ENCODE measurements around the gene CMIP.

Gene CMIP

DNA sequence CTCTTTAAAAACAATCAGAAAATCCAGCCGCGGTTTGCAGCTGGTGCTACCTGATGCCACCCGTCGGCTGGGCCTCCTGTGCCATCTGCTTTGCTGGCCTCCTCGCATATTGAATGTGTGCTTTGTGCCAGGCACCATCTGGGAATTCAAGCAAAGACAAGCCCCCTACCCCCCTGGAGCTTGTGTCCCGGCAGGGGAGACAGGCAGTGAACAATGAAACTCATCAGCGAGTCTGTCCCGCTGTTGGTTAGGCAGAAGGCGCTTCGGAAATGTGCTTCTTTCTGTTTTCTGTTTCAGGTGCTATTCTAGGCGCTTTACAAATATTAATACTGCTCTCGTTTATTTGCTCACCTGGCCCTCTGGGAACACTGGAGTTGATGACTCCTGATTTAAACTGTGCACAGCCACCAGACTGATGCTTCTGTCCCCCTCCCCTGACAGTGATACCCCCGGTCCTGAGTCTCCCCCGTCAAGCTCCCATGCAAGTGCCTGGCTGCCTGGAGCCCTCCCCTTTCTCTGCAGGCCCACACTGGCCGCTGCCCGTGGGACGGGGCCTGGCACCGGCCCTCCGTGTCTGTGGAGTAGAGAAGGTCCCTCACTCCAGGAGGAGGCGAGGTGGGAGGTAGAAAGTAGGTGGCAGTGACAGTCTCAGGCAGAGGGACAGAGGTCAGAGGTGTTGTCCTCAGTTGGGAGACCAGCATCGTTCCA, 208.3 kb downstream of the CMIP start:
- no peak for DNase-seq (ENCODE audit: low read depth in 3 of 3)

DNA sequence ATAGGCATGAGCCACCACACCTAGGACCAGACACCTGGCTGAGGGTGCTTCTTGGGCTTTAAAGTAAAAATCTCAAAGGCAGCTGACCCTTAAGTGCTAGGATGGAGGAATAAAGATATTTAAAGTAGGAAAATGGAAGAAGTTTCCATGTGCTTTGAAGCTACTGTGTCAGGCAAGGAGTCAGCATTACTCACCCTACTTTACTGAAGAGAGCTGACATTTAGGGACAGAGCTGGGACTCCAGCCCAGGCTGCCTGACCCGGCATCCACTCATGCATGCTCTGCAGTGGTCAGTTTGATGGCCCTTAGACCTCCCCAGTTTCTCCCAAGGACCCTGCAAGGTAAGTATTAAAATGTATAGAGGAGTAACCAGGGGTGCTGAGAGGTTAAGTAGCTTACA, 209.7 kb downstream of the CMIP start:
- DNase-seq (ENCODE audit: low read depth in 3 of 3) = no peak

DNA sequence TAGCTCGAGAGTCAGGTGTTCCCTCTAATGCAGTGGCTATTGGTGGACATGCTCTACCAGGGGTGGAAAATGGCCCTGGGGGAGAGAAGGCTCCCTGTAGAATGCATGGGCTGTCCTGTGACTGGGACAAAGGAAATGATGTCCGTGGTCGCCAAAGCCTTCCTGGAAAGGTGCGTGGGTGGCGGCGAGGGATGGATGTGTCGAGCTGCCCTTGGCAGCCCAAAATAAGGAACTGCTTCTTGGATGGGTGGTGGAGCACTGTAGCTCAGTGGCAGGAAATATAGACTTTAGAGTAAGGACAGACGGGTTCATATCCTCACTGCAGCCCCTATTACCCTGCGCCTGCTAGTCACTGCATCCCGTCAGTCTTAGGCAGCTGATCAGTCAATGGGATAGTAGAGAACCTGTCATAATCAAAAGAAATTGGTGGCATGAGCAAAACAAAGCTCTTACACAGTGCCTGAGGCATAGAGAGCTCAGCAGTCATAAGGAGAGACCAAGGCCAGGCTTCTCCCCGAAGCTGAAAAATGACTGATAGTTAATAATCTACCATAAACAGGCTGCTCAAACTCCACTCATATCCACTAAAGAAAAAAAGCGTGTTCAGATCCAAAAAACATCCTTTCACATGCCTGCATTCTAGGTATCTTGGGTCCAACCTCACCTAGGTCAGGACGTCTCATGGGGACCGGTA, 211.0 kb downstream of the CMIP start:
- DNase-seq (ENCODE audit: low read depth in 3 of 3) = no peak

DNA sequence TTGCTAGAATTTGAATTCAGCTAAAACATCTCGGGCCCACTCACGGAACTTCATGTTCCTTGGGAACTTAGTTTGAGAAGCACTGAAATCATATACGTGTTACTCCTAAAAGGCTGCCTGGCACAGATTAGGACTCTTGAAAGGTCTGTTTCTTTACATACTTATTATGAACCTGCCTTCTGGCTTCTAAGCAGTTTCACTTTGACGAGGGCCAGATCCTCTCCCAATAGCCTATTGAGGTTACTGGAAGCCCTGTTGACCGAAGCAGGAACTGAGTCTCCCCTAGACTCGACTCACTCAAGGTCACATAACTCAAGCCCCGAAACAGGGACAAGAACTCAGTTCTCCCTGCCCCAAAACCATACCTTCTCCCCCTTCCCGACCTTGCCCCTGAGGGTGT, 212.6 kb downstream of the CMIP start:
- DNase-seq (ENCODE audit: low read depth in 3 of 3) = no peak

DNA sequence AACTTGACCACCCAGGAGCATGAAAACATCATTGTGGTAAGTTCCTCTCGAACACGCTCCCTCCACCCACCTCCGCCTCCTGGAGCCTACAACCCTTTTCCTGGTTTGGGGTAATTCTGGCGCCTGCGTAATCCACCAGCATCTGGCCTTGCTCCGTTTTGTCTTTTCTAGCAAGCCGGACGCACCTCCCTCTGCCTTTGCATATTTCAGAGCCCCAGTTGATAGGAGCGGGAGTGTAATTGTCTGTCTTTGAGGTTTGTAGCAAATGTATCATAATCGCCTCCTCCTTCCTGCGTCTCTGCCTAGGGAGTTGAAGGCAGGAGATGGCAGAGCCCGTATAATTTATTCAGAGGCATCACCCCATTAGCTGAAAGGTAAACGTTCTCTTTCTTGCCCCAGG, 213.2 kb downstream of the CMIP start:
- no peak for DNase-seq (ENCODE audit: low read depth in 3 of 3)

DNA sequence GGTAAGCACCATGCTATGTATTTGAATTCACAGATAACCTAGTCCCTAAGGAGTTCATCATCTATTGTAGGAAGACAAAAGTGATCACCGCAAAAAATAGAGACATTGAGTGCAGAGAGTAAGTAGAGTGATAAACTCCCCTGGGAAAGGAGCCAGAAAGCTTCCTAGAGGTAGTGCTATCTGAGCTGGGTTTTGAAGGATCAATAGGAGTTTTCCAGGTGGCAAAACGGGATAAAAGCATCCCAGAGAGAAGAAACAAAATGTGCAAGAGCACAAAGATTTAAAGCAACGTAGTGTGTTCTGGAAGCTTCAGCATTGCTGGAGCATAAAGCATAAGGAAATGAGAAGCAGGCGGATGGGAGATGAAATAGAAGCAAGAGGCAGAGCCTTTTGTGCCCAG, 213.8 kb downstream of the CMIP start:
- no peak for DNase-seq (ENCODE audit: low read depth in 3 of 3)

DNA sequence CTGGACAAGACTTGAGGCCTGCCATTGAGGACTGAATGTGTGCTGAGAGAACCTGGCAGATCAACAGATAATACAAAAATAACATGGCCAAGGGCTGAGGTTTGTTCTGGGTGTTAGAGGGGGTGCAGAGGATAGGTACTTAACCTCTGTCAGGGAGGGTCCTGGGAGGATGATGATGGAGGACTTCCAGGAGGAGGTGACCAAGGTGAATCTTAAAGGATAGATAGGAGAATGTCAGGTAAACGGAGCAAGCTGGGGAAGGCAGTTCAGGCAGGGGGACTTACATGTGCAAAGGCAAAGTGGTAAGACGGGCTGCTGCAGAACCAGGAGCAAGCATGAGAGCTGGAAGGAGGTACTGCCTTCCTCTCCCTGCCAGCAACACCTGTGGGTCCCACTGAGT, 214.6 kb downstream of the CMIP start:
- no peak for DNase-seq (ENCODE audit: low read depth in 3 of 3)

DNA sequence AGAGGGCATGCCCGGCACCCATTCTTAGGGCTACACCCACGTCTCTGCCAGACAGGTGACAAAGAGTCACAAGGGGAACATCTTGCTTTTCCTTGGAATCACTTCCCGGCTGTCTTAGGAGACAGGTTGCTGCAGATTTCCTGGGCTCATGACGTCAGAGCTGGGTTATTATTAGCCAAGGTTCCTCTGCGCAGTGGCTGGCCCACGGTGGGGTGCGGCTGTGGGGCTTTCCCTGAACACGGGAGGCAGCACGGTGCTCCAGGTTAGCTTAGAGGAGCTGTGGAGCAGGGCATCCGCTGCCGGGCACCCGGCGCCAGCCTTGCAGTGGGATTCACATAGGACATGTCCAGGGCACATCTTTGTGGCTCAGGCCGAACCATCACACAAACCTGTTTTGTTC, 216.5 kb downstream of the CMIP start:
- no peak for DNase-seq (ENCODE audit: low read depth in 3 of 3)

DNA sequence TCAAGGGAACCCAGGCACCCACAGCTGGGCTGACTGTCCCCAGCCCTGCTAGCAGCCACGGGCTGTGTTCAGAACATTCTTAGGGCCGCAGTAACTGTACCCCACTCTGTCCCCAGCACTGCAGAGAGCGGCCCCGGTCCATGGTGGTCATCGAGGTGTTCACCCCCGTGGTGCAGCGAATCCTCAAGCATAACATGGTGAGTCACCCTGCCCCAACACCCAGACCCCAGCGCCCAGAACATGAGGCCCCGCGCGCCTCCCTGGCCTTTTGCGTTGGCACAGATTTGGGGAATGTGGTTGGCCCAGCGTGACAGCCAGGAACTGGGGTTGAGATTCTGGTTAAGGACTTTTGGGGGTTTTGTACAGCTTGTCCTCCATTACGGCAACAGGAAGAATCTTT, 219.5 kb downstream of the CMIP start:
- DNase-seq (ENCODE audit: low read depth in 3 of 3) = no peak

DNA sequence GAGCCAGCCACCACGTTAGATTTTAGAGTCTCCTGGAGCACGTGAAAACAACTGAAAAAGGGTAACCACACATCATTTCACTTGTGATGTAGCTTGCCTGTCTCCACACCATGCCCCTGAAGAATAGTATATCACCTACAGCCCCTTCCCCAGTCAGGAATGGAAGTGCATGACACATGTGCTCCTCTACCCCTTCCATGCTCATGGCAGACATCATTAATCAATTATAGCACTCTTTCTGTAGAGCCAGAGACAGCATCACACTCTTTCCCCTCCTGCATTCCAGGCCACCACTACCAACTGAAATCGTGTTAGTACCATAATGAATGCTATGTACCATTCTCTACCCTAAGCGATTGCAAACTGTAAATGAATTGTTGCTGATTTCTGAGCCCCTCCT, 221.0 kb downstream of the CMIP start:
- DNase-seq (ENCODE audit: low read depth in 3 of 3) = no peak

DNA sequence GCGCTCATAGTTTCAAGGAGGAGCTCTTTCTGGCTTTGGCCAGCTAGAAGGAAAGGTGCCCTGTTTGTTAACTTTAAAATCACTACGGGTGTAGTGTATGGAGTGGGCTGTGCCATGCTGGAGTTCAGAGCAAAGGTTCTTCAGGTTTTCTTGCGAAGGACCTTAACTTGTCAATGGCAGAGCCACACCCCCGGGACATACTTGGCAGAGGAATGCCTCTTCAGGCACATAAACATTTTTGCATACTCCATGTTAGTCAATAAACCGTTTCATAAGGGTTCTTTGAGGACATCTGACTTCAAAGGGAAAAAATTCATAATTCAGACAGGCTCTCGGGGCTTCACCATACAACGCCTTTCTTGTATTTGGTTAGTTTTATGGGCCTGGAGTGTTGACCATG, 221.5 kb downstream of the CMIP start:
- no peak for DNase-seq (ENCODE audit: low read depth in 3 of 3)

DNA sequence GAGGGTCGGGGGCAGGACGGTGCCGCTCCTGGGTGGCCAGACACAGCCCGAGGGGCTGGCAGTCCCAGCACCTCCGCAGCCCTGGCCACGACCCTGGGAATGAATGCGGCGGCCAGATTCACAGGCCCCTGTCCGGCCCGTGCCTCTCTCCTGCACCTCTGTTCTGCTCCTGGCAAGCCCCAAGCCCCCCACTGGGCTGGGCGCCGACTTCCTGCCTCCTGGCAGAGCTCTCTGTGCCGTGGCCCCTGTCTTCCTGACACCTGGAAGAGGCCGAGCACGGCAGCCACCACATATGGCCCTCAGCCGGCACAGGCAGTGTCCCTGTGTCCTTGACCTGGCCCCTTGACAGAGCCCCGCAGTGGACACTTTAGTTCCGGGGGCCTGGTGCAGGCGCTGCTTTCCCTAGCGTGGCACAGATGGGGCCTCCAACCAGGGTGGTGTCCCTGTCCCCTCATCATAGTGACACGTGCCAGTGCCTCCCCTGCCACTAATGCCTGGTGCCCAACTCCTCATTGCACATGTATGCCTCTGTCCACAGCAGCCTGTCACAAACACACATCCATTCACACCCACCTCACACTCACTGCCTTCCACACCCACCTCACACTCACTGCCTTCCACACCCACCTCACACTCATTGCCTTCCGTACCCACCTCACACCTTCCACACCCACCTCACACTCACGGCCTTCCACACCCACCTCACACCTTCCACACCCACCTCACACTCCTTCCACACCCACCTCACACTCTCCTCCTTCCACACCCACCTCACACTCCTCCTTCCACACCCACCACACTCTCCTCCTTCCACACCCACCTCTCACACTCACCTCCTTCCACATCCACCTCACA, 223.9 kb downstream of the CMIP start:
- DNase-seq (ENCODE audit: low read depth in 3 of 3) = no peak

DNA sequence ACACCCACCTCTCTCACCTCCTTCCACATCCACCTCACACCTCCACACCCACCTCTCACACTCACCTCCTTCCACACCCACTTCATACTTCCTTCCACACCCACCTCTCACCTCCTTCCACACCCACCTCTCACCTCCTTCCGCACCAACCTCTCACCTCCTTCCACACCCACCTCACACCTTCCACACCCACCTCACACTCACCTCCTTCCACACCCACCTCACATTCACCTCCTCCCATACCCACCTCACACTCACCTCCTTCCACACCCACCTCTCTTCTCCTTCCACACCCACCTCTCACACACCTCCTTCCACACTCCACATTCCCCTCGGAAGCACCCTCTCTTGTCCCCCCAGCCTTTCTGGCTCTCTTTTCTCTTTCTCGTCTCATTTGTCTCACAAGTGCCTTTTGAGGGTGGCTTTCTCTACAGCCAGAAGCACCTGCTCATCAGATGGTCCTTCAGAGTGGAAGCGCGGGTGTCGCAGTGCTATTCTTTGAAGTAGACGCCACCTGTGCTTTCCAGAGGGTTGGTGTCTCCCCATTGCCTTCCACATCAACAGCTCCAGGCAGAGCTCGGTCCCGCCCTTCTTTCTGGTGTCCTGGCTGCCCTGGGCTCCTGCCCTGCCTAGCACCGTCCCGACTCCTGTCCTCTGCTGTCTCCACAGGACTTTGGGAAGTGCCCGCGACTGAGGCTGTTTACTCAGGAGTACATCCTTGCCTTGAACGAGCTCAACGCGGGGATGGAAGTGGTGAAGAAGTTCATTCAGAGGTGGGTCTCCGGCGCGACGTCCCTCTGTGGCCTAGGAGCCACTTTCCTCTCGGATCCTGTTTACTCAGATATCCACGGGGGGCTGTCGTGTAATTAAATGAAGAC, 225.1 kb downstream of the CMIP start:
- no peak for DNase-seq (ENCODE audit: low read depth in 3 of 3)

DNA sequence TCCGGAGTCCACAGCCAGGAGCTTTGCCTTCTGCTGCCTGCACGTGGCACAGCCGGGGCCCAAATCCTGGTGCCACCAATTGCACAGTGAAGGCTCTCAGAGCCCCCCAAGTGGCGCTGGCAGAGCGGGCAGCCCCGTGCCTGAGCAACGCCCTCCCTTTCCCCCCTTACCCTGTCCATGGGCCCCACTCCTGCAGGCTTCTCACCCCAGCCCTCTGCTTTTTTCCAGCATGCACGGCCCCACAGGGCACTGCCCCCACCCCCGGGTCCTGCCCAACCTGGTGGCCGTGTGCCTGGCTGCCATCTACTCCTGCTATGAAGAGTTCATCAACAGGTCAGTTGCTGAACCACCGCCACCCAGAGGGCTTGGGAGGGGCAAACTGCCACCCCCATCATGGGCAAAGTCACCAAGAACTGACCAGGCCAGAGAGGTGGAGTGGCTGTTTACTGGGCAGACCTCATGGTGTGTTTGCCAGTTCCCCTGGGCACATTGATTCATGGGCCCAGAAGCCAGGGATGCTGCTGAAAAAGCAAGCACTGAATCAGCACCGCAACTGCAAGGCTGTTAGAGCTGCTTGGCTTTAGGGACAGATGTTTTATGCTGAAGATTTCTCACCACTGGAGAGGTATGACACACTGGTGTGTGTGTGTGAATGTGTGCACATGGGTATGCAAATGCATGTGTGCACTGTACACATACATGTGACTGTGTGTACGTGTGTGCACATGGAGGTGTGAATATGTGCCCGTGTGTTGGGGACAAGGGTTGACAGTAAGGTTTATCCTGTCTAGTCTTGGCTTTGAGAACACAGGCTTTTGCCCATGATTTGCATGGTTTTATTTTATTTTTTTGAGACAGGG, 227.4 kb downstream of the CMIP start:
- no peak for DNase-seq (ENCODE audit: low read depth in 3 of 3)

DNA sequence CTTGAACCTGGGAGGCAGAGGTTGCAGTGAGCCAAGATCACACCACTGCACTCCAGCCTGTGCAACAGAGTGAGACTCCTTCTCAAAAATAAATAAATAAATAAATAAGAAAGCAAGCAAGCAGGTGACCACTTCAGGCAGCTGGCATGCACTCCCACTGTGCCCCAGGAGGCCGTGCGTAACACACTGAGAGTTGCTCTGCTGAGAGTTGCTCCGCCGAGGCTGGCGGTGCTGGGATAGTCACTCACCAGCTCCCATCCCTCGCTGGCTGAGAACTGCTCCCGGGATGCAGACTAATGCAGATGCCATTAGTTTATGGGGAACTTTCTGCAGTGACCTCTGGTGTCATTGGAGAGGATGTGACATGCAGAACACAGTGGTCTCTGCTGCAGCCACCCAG, 228.8 kb downstream of the CMIP start:
- no peak for DNase-seq (ENCODE audit: low read depth in 3 of 3)

DNA sequence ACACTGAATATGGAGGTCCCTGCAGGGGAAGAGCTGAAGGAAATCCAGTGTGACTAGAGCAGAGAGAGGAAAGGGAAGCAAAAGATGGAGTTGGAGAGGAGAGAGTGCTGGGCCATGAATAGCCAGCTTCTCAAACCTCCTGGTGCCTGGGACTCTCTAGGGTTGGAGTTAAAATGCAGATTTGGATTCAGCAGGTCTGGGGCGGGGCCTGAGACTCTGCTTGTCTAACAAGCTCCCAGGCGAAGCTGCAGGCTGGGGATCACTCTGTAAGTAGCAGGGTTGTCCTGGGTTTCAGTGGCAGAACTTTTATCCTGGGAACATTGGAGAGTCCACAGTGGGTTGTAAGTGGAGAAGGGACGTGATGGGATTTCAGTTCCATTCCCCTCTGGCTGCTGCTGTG, 231.1 kb downstream of the CMIP start:
- no peak for DNase-seq (ENCODE audit: low read depth in 3 of 3)

DNA sequence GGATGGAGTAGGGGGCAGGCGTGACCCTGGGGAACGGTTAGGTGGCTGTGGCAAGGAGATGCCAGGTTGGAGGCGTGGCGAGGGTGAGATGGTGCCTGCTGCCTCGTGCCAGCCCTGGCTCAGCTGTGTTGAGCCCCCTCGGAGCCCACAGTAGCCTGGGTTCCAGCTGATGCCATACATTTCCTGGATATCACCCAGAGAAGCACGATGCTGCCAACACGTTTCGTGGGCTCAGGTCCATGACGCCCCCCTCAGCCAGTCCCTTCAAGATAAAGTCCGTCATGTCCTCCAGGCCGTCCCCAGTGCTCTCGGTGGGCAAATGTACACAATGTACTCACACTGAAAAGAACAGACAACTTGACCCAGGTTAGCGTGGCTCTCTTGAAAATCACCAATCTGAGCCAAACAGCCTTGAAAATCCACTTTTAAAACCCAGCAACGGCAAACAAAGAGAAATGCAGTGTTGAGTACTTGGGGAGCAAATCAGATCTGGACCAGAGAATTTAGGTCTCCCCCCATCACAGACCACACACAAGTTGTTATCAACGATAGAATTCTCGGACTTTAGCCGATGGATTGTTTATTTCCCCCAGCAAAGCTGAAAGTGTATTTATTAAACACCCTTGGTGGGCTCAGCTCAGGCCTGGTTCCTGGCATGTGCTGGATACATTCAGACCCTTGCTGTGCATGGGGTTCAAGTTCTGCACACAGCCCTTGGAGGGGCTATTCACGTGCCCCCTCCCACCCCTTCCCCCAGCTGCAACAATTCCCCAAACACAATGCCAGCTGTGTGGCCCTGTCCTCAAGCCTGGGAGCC, 231.7 kb downstream of the CMIP start:
- DNase-seq (ENCODE audit: low read depth in 3 of 3) = no peak

DNA sequence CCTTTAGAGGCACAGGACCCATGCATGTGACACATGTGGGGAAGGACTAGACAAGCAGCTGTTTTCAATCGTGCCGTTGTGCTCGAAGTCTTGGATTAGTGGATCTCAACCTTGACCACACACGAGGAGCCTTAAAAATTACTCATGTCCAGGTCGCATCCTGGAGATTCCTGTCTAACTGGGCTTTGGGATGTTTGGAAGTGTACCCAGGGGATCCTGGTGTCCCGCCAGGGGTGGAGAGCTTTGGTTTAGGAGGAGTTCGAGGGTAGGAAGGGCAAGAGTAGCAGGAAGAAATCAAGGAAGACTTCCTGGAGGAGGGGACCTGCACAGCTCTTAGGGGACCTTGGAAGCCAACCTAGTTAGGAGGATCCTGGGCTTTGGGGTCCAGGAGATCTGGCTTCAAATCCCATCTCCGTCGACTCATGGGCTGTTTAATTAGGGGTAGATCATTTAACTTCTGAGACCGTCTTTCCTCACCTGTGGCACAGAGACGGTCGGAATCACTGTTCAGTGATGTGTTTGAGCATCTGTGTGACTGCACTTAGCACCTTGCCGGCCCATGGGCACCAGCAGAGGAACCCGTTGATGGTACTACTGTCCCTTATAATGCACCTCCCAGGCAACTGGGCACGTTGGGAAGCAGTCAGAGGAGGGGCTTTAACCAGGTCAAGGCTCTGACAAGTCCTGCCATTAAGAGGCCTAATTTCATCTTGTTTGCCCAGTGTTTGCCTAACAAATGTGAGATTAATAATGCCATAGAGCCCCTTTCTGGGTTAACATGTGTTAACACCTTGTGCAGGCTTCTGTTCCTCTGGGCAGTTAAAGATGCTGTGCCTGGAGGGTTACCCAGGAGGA, 232.5 kb downstream of the CMIP start:
- DNase-seq (ENCODE audit: low read depth in 3 of 3) = no peak

Measured in stimulated activated CD4-positive, alpha-beta T cell treated with anti-CD3 and anti-CD28 coated beads, TNF-alpha, amount 100 ng/mL, for 4 hours (primary cell).